GM12872 (cell line): ENCODE measurements around the gene PPP6R1.
A peak's percentile ranks its signal among the peaks of the same experiment; 100 is the strongest.

Source experiments
- CTCF ChIP-seq: IDR thresholded peaks from 3 replicates; pipeline ENCODE4 v1.5.1; 2011; ENCODE audit warnings: low read depth, mild to moderate bottlenecking, low read length, moderate library complexity; ENCODE audit not compliant: insufficient read depth

PPP6R1 gene

DNA sequence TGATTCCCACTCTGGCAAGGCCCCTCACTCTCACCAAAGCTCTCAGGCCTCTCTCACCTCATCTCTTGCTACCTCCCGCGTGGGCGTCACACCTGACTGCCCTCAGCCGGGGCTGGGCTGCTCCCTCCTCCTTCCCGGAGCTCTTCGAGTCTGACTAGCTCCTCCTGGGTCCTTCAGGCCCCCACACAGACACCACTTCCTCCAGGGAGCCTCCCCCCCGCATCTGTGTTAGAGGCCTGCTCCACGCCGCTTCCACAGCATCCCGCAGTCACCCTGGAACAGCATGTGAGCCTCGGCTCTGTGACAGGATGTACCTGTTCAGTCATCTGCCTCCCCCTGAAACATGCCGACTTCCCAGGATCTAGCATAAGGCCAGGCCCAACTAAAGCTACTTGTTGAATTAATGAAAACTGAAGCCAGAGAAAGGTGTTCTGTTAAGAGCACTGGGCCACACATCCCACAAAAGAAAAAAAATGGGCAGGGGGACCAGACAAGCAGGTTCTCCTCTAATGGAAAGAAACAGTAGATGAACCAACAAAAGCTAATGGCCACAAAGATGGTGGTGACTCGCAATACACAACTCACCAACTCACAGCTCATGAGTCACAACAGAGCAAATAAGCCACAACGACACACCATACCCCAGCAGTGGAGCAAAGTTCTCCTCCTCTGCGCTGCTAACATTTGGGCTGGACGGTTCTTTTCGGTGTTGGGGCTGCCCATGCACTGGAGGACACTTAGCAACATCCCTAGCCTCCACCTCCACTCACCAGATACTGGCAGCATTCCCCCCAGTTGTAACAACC lies 3.0 kb downstream of the PPP6R1 start:
- TF ChIP-seq CTCF, result no peak

- no peak for TF ChIP-seq CTCF
Measured at GRCh38 chr19:55254625-55254977, 4.2 kb downstream of the PPP6R1 start.

DNA sequence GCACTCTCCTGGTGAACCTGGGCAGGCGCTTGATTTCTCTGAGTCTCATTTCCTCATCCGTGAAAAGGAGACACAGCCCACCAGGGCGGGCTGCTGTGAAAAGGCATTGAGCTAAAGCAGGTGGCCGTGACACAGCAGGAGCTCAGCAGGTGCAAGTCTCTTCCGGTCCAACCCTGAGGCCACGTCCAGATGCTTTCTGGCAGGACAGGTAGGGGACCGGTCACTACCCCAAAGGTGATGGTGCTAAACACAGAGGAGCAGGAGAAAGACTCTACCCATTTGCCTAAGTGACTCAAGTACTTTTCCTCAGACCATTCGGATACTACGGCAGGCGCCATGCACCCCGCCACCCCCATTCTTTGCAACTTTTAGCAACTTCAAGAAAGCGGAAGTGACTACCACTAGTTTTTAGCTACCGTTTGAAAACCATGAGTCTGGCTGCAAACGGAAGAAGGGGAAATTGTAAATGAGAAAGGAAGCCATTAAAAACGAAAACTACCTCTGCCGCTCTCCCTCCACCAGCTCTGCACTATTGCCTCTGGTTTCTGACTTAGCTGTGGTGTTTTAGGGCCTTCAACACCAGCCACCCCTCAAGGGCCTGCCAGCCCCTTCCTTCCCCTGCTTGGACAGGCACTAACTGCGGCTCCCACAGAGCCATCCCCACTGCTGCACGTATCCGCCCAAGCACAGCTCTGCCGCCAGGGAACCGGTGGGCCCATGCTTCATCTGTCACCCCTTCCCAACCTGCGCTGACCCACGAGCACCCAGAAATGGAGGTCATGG lies 4.8 kb downstream of the PPP6R1 start:
- TF ChIP-seq CTCF, result 0 out of 3 replicates have a peak, but pooled peaks have one; percentile 3

GRCh38 chr19:55252760-55253663 lies 5.8 kb downstream of the PPP6R1 start:
- no peak for TF ChIP-seq CTCF

DNA sequence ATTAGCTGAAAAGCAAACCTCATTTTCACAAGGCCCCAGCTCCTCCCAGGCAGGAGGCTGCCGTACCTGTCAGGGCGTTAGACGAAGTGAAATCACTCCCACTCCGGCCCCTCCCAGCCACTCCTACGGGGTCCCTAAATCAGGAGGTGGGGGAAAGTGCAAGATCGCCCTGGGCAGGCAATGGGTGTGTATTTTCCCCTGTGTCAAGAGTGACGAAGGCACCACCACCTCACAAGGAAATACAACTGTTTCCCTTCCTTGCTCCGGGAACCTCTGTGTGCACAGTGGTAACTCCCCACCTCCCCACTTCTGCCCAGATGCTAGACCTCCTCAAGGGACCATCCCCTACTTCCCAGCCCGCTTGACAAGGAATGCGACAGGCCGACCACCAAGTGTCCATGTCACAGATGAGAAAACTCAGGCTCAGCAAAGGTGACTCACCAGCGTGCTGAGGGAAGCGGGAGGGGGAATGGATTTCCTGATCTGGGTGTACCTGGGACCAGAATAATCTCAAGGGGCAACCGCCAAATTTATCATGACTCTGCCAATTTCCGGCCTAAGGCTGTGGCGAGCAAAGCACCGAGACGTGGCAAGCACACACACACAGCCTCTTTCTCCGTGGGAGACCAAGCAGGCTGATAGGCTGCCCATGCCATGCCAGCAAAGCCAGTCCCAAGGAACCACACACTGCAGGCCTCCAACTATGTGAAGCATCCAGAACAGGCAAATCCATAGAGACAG lies 7.3 kb downstream of the PPP6R1 start:
- TF ChIP-seq CTCF, result no peak

GRCh38 chr19:55250262-55251036 lies 8.4 kb downstream of the PPP6R1 start:
- TF ChIP-seq CTCF, result no peak
